Thoracic aorta (tissue), 2 donors: ENCODE data around the gene BBC3. TPM values are rescaled to one million over a fixed set of nuclear protein-coding genes. Genes with fewer than 3 reads are reported as not detected.

Experiments
- ATAC-seq: fragments of 150-250 bp; one replicate; pipeline ENCODE4 v1.8.0; 2017; ENCODE audit warnings: low read depth; ENCODE audit not compliant: insufficient number of reproducible peaks, low FRiP score
- DNase-seq: peaks from one replicate; pipeline ENCODE4 v3.0.0-alpha.2; 2020; ENCODE audit warnings: low spot score
- H3K27ac ChIP-seq, 2 donors: fragments of 200-600 bp; sonication (generic); 1 replicate in 1 of 2; 2 replicates in 1 of 2; pipeline ENCODE4 v1.5.1; 2016; ENCODE audit warnings: mild to moderate bottlenecking in 2 of 2, moderate library complexity in 2 of 2
- H3K27me3 ChIP-seq: fragments of 200-600 bp; sonication (generic); replicated peaks from 2 replicates; pipeline ENCODE4 v1.6.0; 2016; ENCODE audit warnings: mild to moderate bottlenecking; ENCODE audit not compliant: insufficient read depth
- H3K36me3 ChIP-seq: fragments of 200-600 bp; sonication (generic); one replicate; pipeline ENCODE4 v1.5.1; 2016
- H3K4me1 ChIP-seq, 2 donors: fragments of 200-600 bp; sonication (generic); 1 replicate in 1 of 2; 2 replicates in 1 of 2; pipeline versions ENCODE4 v1.5.1 to v1.6.0; 2016; ENCODE audit warnings: low read depth in 2 of 2, mild to moderate bottlenecking in 1 of 2; ENCODE audit not compliant: control insufficient read depth in 1 of 2
- H3K4me3 ChIP-seq: fragments of 200-600 bp; sonication (generic); 2 replicates; pipeline ENCODE4 v1.5.1; 2016; ENCODE audit warnings: mild to moderate bottlenecking
- H3K9me3 ChIP-seq: fragments of 200-600 bp; sonication (generic); 2 replicates; pipeline ENCODE4 v1.5.1; 2016
- total RNA-seq, 2 donors: library from RNA; depleted of rRNA; stranded (reverse); fragments of >200 nt; gene quantifications; one replicate each; pipeline versions ENCODE4 v1.1.0 to v1.2.3, GENCODE V29; 2016
- TF ChIP-seq, protein P1 (sequence below): fragments of 200-600 bp; sonication (generic); IDR thresholded peaks from one replicate; pipeline ENCODE4 v1.5.1; 2019; ENCODE audit warnings: antibody characterized with exemption

The BBC3 gene
- total RNA-seq, 2 donors from 2014 or later, result 6.5 to 21.4 TPM

- H3K27ac ChIP-seq, result no peak overlapping the region
- H3K4me3 ChIP-seq, result no peak overlapping the region
- no peaks in the 10 kb centered on the region for H3K27me3 ChIP-seq
- DNase-seq (no peak), ATAC-seq (no peak)
- no peaks in the 10 kb centered on the region for H3K36me3 ChIP-seq
- H3K4me1 ChIP-seq, result peaks cover 19 to 38% of the 10 kb centered on the region in 2 donors
- no peaks in the 10 kb centered on the region for H3K9me3 ChIP-seq
- TF ChIP-seq, protein P1, sequence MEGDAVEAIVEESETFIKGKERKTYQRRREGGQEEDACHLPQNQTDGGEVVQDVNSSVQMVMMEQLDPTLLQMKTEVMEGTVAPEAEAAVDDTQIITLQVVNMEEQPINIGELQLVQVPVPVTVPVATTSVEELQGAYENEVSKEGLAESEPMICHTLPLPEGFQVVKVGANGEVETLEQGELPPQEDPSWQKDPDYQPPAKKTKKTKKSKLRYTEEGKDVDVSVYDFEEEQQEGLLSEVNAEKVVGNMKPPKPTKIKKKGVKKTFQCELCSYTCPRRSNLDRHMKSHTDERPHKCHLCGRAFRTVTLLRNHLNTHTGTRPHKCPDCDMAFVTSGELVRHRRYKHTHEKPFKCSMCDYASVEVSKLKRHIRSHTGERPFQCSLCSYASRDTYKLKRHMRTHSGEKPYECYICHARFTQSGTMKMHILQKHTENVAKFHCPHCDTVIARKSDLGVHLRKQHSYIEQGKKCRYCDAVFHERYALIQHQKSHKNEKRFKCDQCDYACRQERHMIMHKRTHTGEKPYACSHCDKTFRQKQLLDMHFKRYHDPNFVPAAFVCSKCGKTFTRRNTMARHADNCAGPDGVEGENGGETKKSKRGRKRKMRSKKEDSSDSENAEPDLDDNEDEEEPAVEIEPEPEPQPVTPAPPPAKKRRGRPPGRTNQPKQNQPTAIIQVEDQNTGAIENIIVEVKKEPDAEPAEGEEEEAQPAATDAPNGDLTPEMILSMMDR, result no peak
Observed at GRCh38 chr19:47241919-47242577, 11.0 kb upstream of the BBC3 start.

- Histone ChIP-seq H3K36me3 (no peaks in the 10 kb centered on the region), H3K4me3 (peak overlapping the region; percentile 45), H3K9me3 (no peaks in the 10 kb centered on the region), H3K4me1 (peaks cover 19 to 38% of the 10 kb centered on the region in 2 donors), H3K27me3 (no peaks in the 10 kb centered on the region), H3K27ac (peak overlapping the region in 1 of 2 donors; percentile 15)
- ATAC-seq (no peak), DNase-seq (peak; percentile 67)
- TF ChIP-seq, protein P1, result no peak
Observed at GRCh38 chr19:47240996-47241918, 10.3 kb upstream of the BBC3 start.

GRCh38 chr19:47240556-47240955 is 9.6 kb upstream of the BBC3 start:
- Histone ChIP-seq H3K4me1 (peaks cover 19 to 38% of the 10 kb centered on the region in 2 donors), H3K4me3 (peak overlapping the region; percentile 45), H3K27me3 (no peaks in the 10 kb centered on the region), H3K9me3 (no peaks in the 10 kb centered on the region), H3K36me3 (no peaks in the 10 kb centered on the region), H3K27ac (peak overlapping the region in 1 of 2 donors; percentile 15)
- TF ChIP-seq, protein P1, result no peak
- no peak for DNase-seq
- ATAC-seq, result no peak

DNA sequence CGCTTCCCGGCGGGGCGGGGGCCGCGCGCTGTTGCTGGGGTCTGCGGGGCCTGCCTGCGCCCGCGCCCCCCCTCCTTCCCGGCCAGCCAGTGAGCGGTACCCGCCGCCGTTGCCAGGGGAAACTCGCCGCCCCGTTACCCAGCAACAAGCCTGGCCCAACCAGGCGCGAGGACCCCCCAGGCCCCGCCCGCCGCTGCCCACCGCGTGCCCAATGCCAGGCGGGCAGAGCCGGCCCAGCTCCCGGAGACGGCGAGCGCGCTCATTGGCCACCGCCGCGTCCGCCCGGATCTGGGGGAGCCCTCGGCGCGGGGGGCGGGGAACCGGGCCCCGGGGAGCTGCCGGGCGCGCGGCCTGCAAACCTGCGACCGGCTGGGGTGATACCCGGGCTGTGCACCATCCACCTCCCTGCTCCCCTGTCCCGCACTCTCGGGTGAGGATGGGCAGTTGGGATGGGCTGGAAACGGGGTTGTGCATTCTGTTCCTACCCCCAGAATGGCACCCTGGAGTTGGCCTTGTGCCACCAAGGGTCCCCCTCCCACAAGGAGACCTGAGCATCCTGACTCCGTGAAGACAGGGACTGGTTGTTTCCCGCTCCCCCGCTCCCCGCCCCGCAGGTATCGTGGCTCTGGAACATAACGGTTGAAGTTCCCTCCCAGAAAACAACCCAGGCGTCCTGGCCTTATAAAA is 8.8 kb upstream of the BBC3 start:
- no peaks in the 10 kb centered on the region for H3K27me3 ChIP-seq
- TF ChIP-seq, protein P1, result no peak
- ATAC-seq (no peak), DNase-seq (no peak)
- H3K36me3 ChIP-seq, result no peaks in the 10 kb centered on the region
- H3K9me3 ChIP-seq, result no peaks in the 10 kb centered on the region
- peaks cover 19 to 38% of the 10 kb centered on the region in 2 donors for H3K4me1 ChIP-seq
- H3K27ac ChIP-seq, result peak overlapping the region in 1 of 2 donors; percentile 54
- H3K4me3 ChIP-seq, result peak overlapping the region; percentile 66

- DNase-seq (no peak), ATAC-seq (no peak)
- Histone ChIP-seq H3K4me1 (peaks cover 19 to 33% of the 10 kb centered on the region in 2 donors), H3K9me3 (no peaks in the 10 kb centered on the region), H3K36me3 (no peaks in the 10 kb centered on the region), H3K4me3 (peak overlapping the region; percentile 66), H3K27me3 (no peaks in the 10 kb centered on the region), H3K27ac (peak overlapping the region; percentile 7 to 54)
- TF ChIP-seq, protein P1, result no peak
Observed at GRCh38 chr19:47239152-47239551, 8.2 kb upstream of the BBC3 start.
